HG02885 (cell line): ENCODE results near the gene RAB44.

ENCODE experiments used
- ATAC-seq: cut with Tn5 transposase; IDR thresholded peaks from one replicate; pipeline ENCODE4 v1.9.1; 2021; ENCODE audit warnings: mild to moderate bottlenecking; ENCODE audit not compliant: unreplicated experiment, poor library complexity

Gene RAB44

GRCh38 chr6:36745283-36745682, 47.7 kb downstream of the RAB44 start:
- ATAC-seq: no peak

- no peak for ATAC-seq
Measured at GRCh38 chr6:36745836-36746235, 48.2 kb downstream of the RAB44 start.

GRCh38 chr6:36746251-36746650, 48.6 kb downstream of the RAB44 start:
- no peak for ATAC-seq

- no peak for ATAC-seq
Measured at GRCh38 chr6:36749829-36750489, 52.3 kb downstream of the RAB44 start.

GRCh38 chr6:36751091-36751490, 53.5 kb downstream of the RAB44 start:
- ATAC-seq: no peak

- ATAC-seq: no peak
Measured at GRCh38 chr6:36751833-36752186, 54.2 kb downstream of the RAB44 start.

GRCh38 chr6:36752187-36752885, 54.7 kb downstream of the RAB44 start:
- ATAC-seq: no peak

- ATAC-seq: no peak
Measured at GRCh38 chr6:36752886-36753506, 55.4 kb downstream of the RAB44 start.

GRCh38 chr6:36753671-36754405, 56.2 kb downstream of the RAB44 start:
- no peak for ATAC-seq

- ATAC-seq: no peak
Measured at GRCh38 chr6:36754582-36755434, 57.2 kb downstream of the RAB44 start.

GRCh38 chr6:36755435-36756348, 58.1 kb downstream of the RAB44 start:
- peak; percentile 35 for ATAC-seq

GRCh38 chr6:36756786-36757185, 59.2 kb downstream of the RAB44 start:
- no peak for ATAC-seq

- peak; percentile 31 for ATAC-seq
Measured at GRCh38 chr6:36757206-36757605, 59.6 kb downstream of the RAB44 start.

- ATAC-seq: no peak
Measured at GRCh38 chr6:36757943-36758508, 60.4 kb downstream of the RAB44 start.

GRCh38 chr6:36758516-36759147, 61.0 kb downstream of the RAB44 start:
- ATAC-seq: no peak

GRCh38 chr6:36759148-36759759, 61.6 kb downstream of the RAB44 start:
- peak; percentile 51 for ATAC-seq

GRCh38 chr6:36760685-36761435, 63.2 kb downstream of the RAB44 start:
- ATAC-seq: no peak
